ENCODE data around the gene ARL16. TPM values are rescaled to one million over a fixed set of nuclear protein-coding genes. Genes with fewer than 3 reads are reported as not detected.

ARL16 gene
- polyA plus RNA-seq, 1 donor: 24.4 TPM

GRCh38 chr17:81666342-81667191 is 17.0 kb downstream of the ARL16 start, which contains the start of the genes CCDC137 and OXLD1:
Gene CCDC137, plus strand, starts transcription at chr17:81666737. Its CDS starts 30 bp downstream, at chr17:81666767.
Gene OXLD1, minus strand, starts transcription at chr17:81666605. Its CDS starts 28 bp downstream, at chr17:81666577.
- peak; percentile 95 for DNase-seq

GRCh38 chr17:81666092-81666341 is 17.6 kb downstream of the ARL16 start:
- no peak for DNase-seq

GRCh38 chr17:81665205-81666091 is 18.1 kb downstream of the ARL16 start:
- DNase-seq: no peak

GRCh38 chr17:81664051-81664470 is 19.5 kb downstream of the ARL16 start:
- no peak for DNase-seq

GRCh38 chr17:81662002-81662401 is 21.6 kb downstream of the ARL16 start:
- no peak for DNase-seq

- no peak for DNase-seq
Measured at GRCh38 chr17:81660441-81660840, 23.2 kb downstream of the ARL16 start.

GRCh38 chr17:81659038-81659437 is 24.6 kb downstream of the ARL16 start:
- DNase-seq: no peak

- DNase-seq: no peak
Measured at GRCh38 chr17:81656835-81657234, 26.8 kb downstream of the ARL16 start.

GRCh38 chr17:81656118-81656743 is 27.4 kb downstream of the ARL16 start, which contains the start of gene PDE6G:
Gene PDE6G, minus strand, starts transcription at chr17:81656542. Its CDS starts 3,237 bp downstream, at chr17:81653305.
- no peak for DNase-seq

GRCh38 chr17:81655378-81656117 is 28.0 kb downstream of the ARL16 start:
- no peak for DNase-seq

- no peak for DNase-seq
Measured at GRCh38 chr17:81652906-81653771, 30.5 kb downstream of the ARL16 start.

- DNase-seq: no peak
Measured at GRCh38 chr17:81651692-81652091, 31.9 kb downstream of the ARL16 start.

- no peak for DNase-seq
Measured at GRCh38 chr17:81650951-81651350, 32.6 kb downstream of the ARL16 start.

GRCh38 chr17:81648707-81649085 is 34.9 kb downstream of the ARL16 start:
- DNase-seq: no peak

GRCh38 chr17:81648013-81648706 is 35.4 kb downstream of the ARL16 start:
- no peak for DNase-seq

GRCh38 chr17:81647640-81648012 is 36.0 kb downstream of the ARL16 start:
- no peak for DNase-seq

GRCh38 chr17:81646869-81647600 is 36.6 kb downstream of the ARL16 start:
- no peak for DNase-seq

- no peak for DNase-seq
Measured at GRCh38 chr17:81644976-81645952, 38.3 kb downstream of the ARL16 start.

- DNase-seq: no peak
Measured at GRCh38 chr17:81644496-81644895, 39.1 kb downstream of the ARL16 start.

Measured in hindlimb muscle (tissue), 1 donor.